ENCODE results near the gene TBX3. TPM values are rescaled to one million over a fixed set of nuclear protein-coding genes. Genes with fewer than 3 reads are reported as not detected.

The TBX3 gene
- polyA plus RNA-seq, 1 donor: 71.7 TPM

- peaks cover 3% of the 10 kb centered on the region for H3K4me1 ChIP-seq (ENCODE audit: control insufficient read depth, insufficient read depth, low read length)
- no peak overlapping the region for H3K27ac ChIP-seq (ENCODE audit: low read length)
- no CpG with 5 or more reads among the region's 6 CpGs for WGBS (ENCODE audit: insufficient coverage, low lambda C conversion rate)
- no peak for DNase-seq
- H3K9me3 ChIP-seq (ENCODE audit: control insufficient read depth, low read depth, low read length): no peaks in the 10 kb centered on the region
- no peak overlapping the region for H3K4me3 ChIP-seq (ENCODE audit: low read length)
- H3K36me3 ChIP-seq (ENCODE audit: control insufficient read depth, insufficient read depth, low read length): peaks cover 83% of the 10 kb centered on the region
- H3K27me3 ChIP-seq (ENCODE audit: control insufficient read depth, insufficient read depth, low read length): no peaks in the 10 kb centered on the region
Observed at GRCh38 chr12:114676142-114676741, 7.7 kb downstream of the TBX3 start.

- Histone ChIP-seq H3K4me1 (ENCODE audit: control insufficient read depth, insufficient read depth, low read length) (peaks cover 3% of the 10 kb centered on the region), H3K4me3 (ENCODE audit: low read length) (no peak overlapping the region), H3K27me3 (ENCODE audit: control insufficient read depth, insufficient read depth, low read length) (no peaks in the 10 kb centered on the region), H3K36me3 (ENCODE audit: control insufficient read depth, insufficient read depth, low read length) (peaks cover 75% of the 10 kb centered on the region), H3K9me3 (ENCODE audit: control insufficient read depth, low read depth, low read length) (no peaks in the 10 kb centered on the region), H3K27ac (ENCODE audit: low read length) (no peak overlapping the region)
- whole genome bisulfite sequencing (ENCODE audit: insufficient coverage, low lambda C conversion rate): 100% methylated on average over 1 of the region's 70 CpGs
- DNase-seq: peak in 1 of 2 donors; percentile 1
Observed at GRCh38 chr12:114674251-114675047, 9.5 kb downstream of the TBX3 start.

- Histone ChIP-seq H3K36me3 (ENCODE audit: control insufficient read depth, insufficient read depth, low read length) (peaks cover 69% of the 10 kb centered on the region), H3K4me1 (ENCODE audit: control insufficient read depth, insufficient read depth, low read length) (peaks cover 3% of the 10 kb centered on the region), H3K27me3 (ENCODE audit: control insufficient read depth, insufficient read depth, low read length) (peaks cover 4% of the 10 kb centered on the region), H3K9me3 (ENCODE audit: control insufficient read depth, low read depth, low read length) (no peaks in the 10 kb centered on the region), H3K27ac (ENCODE audit: low read length) (peak overlapping the region; percentile 5), H3K4me3 (ENCODE audit: low read length) (no peak overlapping the region)
- no CpG with 5 or more reads among the region's 12 CpGs for WGBS (ENCODE audit: insufficient coverage, low lambda C conversion rate)
- DNase-seq: peak in 1 of 2 donors; percentile 1
Observed at GRCh38 chr12:114673901-114674250, 10.1 kb downstream of the TBX3 start.

- Histone ChIP-seq H3K4me1 (ENCODE audit: control insufficient read depth, insufficient read depth, low read length) (peaks cover 3% of the 10 kb centered on the region), H3K4me3 (ENCODE audit: low read length) (no peak overlapping the region), H3K27me3 (ENCODE audit: control insufficient read depth, insufficient read depth, low read length) (peaks cover 4% of the 10 kb centered on the region), H3K9me3 (ENCODE audit: control insufficient read depth, low read depth, low read length) (no peaks in the 10 kb centered on the region), H3K27ac (ENCODE audit: low read length) (no peak overlapping the region), H3K36me3 (ENCODE audit: control insufficient read depth, insufficient read depth, low read length) (peaks cover 63% of the 10 kb centered on the region)
- DNase-seq: peak in 1 of 2 donors; percentile 46
- WGBS (ENCODE audit: insufficient coverage, low lambda C conversion rate): 40% methylated on average over 1 of the region's 10 CpGs
Observed at GRCh38 chr12:114673169-114673833, 10.7 kb downstream of the TBX3 start.

GRCh38 chr12:114672817-114673168 is 11.2 kb downstream of the TBX3 start:
- Histone ChIP-seq H3K4me3 (ENCODE audit: low read length) (no peak overlapping the region), H3K27ac (ENCODE audit: low read length) (no peak overlapping the region), H3K36me3 (ENCODE audit: control insufficient read depth, insufficient read depth, low read length) (peaks cover 58% of the 10 kb centered on the region), H3K27me3 (ENCODE audit: control insufficient read depth, insufficient read depth, low read length) (peaks cover 6% of the 10 kb centered on the region), H3K4me1 (ENCODE audit: control insufficient read depth, insufficient read depth, low read length) (peaks cover 4% of the 10 kb centered on the region), H3K9me3 (ENCODE audit: control insufficient read depth, low read depth, low read length) (no peaks in the 10 kb centered on the region)
- DNase-seq: no peak
- 80% methylated on average over 1 of the region's 4 CpGs for WGBS (ENCODE audit: insufficient coverage, low lambda C conversion rate)

GRCh38 chr12:114671443-114672411 is 12.2 kb downstream of the TBX3 start:
- Histone ChIP-seq H3K4me3 (ENCODE audit: low read length) (no peak overlapping the region), H3K4me1 (ENCODE audit: control insufficient read depth, insufficient read depth, low read length) (peaks cover 13% of the 10 kb centered on the region), H3K27me3 (ENCODE audit: control insufficient read depth, insufficient read depth, low read length) (peaks cover 16% of the 10 kb centered on the region), H3K27ac (ENCODE audit: low read length) (no peak overlapping the region), H3K36me3 (ENCODE audit: control insufficient read depth, insufficient read depth, low read length) (peaks cover 48% of the 10 kb centered on the region), H3K9me3 (ENCODE audit: control insufficient read depth, low read depth, low read length) (peaks cover 5% of the 10 kb centered on the region)
- no CpG with 5 or more reads among the region's 61 CpGs for WGBS (ENCODE audit: insufficient coverage, low lambda C conversion rate)
- DNase-seq: peak in 1 of 2 donors; percentile 5

GRCh38 chr12:114671066-114671442 is 12.9 kb downstream of the TBX3 start:
- Histone ChIP-seq H3K27me3 (ENCODE audit: control insufficient read depth, insufficient read depth, low read length) (peaks cover 23% of the 10 kb centered on the region), H3K36me3 (ENCODE audit: control insufficient read depth, insufficient read depth, low read length) (peaks cover 42% of the 10 kb centered on the region), H3K4me3 (ENCODE audit: low read length) (no peak overlapping the region), H3K27ac (ENCODE audit: low read length) (no peak overlapping the region), H3K9me3 (ENCODE audit: control insufficient read depth, low read depth, low read length) (peaks cover 5% of the 10 kb centered on the region), H3K4me1 (ENCODE audit: control insufficient read depth, insufficient read depth, low read length) (peaks cover 11% of the 10 kb centered on the region)
- peak in 1 of 2 donors; percentile 1 for DNase-seq
- 42% methylated on average over 2 of the region's 4 CpGs for WGBS (ENCODE audit: insufficient coverage, low lambda C conversion rate)

- 67% methylated on average over 1 of the region's 3 CpGs for WGBS (ENCODE audit: insufficient coverage, low lambda C conversion rate)
- peaks cover 29% of the 10 kb centered on the region for H3K27me3 ChIP-seq (ENCODE audit: control insufficient read depth, insufficient read depth, low read length)
- no peak overlapping the region for H3K4me3 ChIP-seq (ENCODE audit: low read length)
- peaks cover 35% of the 10 kb centered on the region for H3K36me3 ChIP-seq (ENCODE audit: control insufficient read depth, insufficient read depth, low read length)
- peaks cover 10% of the 10 kb centered on the region for H3K9me3 ChIP-seq (ENCODE audit: control insufficient read depth, low read depth, low read length)
- DNase-seq: peak in 1 of 2 donors; percentile 1
- H3K27ac ChIP-seq (ENCODE audit: low read length): no peak overlapping the region
- H3K4me1 ChIP-seq (ENCODE audit: control insufficient read depth, insufficient read depth, low read length): peaks cover 9% of the 10 kb centered on the region
Observed at GRCh38 chr12:114670291-114670980, 13.5 kb downstream of the TBX3 start.

GRCh38 chr12:114669401-114670290 is 14.3 kb downstream of the TBX3 start:
- peak overlapping the region; percentile 13 for H3K27ac ChIP-seq (ENCODE audit: low read length)

More at GRCh38 chr12:114669401-114670290, 14.3 kb downstream of the TBX3 start:
- peaks cover 9% of the 10 kb centered on the region for H3K4me1 ChIP-seq (ENCODE audit: control insufficient read depth, insufficient read depth, low read length)
- peaks cover 27% of the 10 kb centered on the region for H3K36me3 ChIP-seq (ENCODE audit: control insufficient read depth, insufficient read depth, low read length)
- H3K27me3 ChIP-seq (ENCODE audit: control insufficient read depth, insufficient read depth, low read length): peaks cover 36% of the 10 kb centered on the region
- peaks cover 11% of the 10 kb centered on the region for H3K9me3 ChIP-seq (ENCODE audit: control insufficient read depth, low read depth, low read length)
- WGBS (ENCODE audit: insufficient coverage, low lambda C conversion rate): 89% methylated on average over 5 of the region's 33 CpGs
- peak in 1 of 2 donors; percentile 29 for DNase-seq
- H3K4me3 ChIP-seq (ENCODE audit: low read length): no peak overlapping the region
